22Rv1 (cell line): ENCODE data around the gene GLYR1.

Experiments used
- H3K27ac ChIP-seq: fragments of 450-650 bp; 2 replicates; pipeline ENCODE4 v1.5.1; 2017
- ZFX ChIP-seq: fragments of 450-650 bp; IDR thresholded peaks from 2 replicates; pipeline ENCODE4 v1.6.1; 2017; ENCODE audit warnings: antibody characterized with exemption, borderline replicate concordance
- TF ChIP-seq, protein P1 (sequence below): fragments of 450-650 bp; IDR thresholded peaks from 2 replicates; pipeline ENCODE4 v1.5.1; 2017; ENCODE audit warnings: mild to moderate bottlenecking

The GLYR1 gene

DNA sequence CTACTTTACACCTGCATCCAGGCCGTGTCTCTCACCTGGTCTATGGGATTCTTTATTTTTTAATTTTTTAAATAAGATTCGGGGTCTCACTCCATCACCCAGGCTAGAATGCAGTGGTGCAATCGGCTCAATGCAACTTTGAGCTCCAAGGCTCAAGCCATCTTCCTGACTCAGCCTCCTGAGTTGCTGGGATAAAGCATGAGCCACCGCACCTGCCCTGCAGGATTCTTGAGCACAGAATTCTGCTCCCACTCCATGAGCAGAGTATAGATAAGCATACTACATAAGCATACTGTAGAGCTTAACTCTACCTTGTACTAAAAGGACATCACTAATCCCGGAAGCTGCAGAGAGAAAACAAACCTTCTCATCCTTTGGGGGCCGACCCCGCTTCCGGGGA, 15.5 kb downstream of the GLYR1 start:
- H3K27ac ChIP-seq: no peak overlapping the region

DNA sequence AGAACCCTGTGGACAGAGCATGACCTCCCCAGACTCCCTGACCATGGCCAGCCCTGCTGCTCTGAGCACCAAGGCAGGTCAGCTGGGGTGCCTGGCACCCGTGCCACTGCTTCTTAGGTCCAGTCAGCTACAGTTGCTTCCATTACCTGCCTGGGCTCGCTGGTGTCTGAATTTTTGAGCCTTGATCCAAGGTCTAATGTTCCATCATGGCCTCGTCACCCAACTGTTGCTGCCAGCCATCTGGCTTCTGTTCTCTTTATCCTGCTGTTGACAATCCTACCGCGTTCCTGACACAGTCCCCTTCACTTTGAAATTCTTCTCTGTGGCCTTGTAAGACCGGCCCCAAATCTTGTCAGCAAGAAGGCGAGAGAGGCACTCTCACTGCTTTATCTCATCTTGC, 16.7 kb downstream of the GLYR1 start:
- no peak overlapping the region for H3K27ac ChIP-seq
- TF ChIP-seq, protein P1, sequence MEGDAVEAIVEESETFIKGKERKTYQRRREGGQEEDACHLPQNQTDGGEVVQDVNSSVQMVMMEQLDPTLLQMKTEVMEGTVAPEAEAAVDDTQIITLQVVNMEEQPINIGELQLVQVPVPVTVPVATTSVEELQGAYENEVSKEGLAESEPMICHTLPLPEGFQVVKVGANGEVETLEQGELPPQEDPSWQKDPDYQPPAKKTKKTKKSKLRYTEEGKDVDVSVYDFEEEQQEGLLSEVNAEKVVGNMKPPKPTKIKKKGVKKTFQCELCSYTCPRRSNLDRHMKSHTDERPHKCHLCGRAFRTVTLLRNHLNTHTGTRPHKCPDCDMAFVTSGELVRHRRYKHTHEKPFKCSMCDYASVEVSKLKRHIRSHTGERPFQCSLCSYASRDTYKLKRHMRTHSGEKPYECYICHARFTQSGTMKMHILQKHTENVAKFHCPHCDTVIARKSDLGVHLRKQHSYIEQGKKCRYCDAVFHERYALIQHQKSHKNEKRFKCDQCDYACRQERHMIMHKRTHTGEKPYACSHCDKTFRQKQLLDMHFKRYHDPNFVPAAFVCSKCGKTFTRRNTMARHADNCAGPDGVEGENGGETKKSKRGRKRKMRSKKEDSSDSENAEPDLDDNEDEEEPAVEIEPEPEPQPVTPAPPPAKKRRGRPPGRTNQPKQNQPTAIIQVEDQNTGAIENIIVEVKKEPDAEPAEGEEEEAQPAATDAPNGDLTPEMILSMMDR: no peak

More for the DNA sequence above, 15.5 kb downstream of the GLYR1 start:
- TF ChIP-seq, protein P1: no peak
- no peak for TF ChIP-seq ZFX

DNA sequence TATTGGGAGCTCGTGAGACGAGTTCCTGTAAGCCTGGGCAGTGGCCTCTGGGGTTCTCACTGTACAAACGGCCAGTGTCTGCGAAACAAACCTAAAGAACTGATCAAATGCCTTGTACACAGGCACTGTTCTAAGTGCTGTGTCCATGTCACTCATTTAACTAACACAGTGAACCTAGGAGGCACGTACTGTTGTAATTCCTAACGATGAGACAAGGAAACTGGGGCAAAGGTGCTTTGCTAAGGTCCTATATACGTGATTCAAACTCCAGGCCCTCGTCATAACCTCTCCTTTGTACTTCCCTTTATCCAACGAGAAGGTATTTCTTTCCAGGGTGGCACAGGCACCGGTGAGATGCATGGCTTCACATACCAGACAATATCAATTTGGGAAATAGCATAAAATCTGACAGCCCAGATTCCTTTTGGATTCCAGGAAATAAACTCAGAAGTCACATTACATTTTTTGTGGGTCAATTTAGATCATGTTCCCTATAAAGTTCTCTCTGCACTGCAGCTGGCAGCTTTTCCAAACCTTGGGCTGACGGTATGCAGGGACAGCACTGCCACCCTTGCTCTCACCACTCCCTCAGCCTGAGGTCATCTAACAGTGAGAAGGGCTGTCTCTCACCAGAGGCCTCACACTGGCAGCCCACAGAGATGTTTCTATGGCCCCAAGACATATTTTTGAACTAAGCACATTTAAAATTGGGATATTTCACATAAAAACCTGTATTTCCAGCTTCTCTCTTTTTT, 18.3 kb downstream of the GLYR1 start:
- H3K27ac ChIP-seq: no peak overlapping the region
- TF ChIP-seq, protein P1: no peak
- no peak for TF ChIP-seq ZFX

DNA sequence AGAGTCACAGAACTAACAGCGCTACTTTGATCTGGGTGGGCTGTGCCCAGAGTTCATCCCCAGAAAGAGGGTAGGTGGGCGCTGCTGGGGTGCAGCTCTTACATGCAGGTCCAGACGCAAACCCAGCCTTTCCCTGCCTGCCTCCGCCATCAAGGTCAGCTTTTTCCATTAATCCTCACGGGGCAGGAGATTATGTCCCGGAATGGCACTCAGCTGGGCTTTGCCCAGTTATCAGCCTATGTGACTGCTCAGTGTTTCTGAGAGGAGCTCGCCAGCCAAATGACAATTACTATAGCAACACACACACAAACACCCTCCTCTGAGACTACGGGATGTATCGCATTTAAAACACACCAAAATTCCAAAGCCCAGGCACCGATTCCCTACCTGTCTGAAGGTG, 20.1 kb downstream of the GLYR1 start:
- TF ChIP-seq ZFX: no peak
- TF ChIP-seq, protein P1: no peak
- no peak overlapping the region for H3K27ac ChIP-seq

DNA sequence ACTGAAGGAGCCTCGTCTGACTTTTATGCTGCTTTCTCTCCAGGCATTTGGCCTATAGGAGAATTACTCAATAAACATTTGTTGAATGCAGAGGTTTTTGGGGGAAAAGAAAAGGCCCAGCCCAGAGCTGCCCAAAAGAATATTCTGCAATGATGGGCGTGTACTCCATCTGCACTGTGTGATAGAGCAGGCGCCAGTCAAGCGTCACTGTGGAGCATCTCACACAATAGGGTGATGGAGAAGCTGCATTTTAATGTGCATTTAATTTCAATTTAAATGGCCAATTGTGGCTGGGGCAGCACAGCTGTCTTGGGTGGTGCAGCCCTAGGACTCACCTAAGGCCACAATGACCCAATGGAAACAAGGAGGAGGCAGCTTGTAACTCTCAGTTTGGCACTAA, 20.6 kb downstream of the GLYR1 start:
- TF ChIP-seq ZFX: no peak
- TF ChIP-seq, protein P1: no peak

DNA sequence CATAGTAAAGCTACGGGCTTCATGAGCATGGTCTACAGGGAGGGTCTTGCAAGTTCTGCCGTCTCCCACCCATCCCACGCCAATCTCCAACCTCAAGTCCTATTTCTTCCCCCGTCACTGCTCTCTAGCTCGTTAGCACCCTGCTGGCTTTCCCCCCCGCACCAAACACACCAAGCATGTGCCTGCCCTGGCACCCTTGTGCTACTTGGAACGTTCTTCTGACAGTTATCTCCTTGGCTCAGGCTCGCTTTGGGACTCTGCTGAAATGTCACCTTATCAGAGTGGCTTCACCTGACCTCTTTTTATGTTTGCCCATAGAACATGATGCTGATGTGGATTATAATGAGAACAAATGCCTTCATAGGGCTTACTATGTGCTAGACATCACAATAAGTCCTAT, 21.9 kb downstream of the GLYR1 start:
- TF ChIP-seq, protein P1: no peak
- TF ChIP-seq ZFX: no peak
- H3K27ac ChIP-seq: no peak overlapping the region

More for the DNA sequence above, 20.6 kb downstream of the GLYR1 start:
- H3K27ac ChIP-seq: no peak overlapping the region

DNA sequence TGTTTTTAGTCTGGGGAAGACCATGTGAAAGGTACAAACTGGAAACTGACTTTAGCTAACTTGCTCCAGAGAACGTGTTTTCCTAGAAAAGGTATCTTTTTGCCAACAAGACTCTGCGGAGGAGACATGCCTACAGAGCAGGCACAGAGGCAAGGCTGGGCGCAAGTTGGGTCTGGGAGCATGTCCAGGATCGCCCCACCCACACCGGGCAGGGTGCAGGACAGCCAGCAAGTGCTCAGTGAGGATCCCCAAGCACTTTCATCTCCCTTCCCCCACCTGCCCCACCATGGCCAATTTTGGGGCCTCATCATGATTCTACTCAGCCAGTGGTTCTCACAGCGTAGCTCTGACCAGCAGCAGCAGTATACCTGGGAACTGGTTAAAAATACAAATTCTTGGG, 26.4 kb downstream of the GLYR1 start:
- TF ChIP-seq, protein P1: no peak
- no peak for TF ChIP-seq ZFX

More for the DNA sequence above, 26.4 kb downstream of the GLYR1 start:
- no peak overlapping the region for H3K27ac ChIP-seq
